CD4-positive, alpha-beta T cell treated with Interleukin-15 for 1 hour (primary cell): Measurements from ENCODE around the gene DDX23.

Experiments used
- DNase-seq: peaks from one replicate; pipeline ENCODE4 v3.0.0-alpha.2; 2020

Gene DDX23

DNA sequence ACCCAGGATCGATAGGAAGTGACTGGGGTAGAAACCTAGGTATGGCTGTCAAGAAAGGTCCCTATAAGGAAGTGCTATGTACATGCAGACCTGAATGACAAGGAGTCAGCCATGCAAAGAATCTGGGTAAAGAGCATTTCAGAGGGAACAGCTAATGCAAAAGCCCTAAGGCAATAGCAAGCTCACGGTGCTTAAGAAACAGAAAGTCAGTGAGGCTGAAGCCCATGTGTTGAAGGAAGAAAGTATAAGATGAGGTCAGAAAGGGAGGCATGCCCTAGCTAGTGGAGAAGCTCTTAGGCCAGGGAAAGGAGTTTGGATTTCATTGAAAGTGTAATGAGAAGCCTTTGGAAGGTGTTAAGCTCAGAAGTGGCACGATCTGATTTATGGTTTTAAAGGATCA is 57.1 kb downstream of the DDX23 start:
- no peak for DNase-seq

GRCh38 chr12:48793696-48794095 is 58.3 kb downstream of the DDX23 start:
- no peak for DNase-seq

DNA sequence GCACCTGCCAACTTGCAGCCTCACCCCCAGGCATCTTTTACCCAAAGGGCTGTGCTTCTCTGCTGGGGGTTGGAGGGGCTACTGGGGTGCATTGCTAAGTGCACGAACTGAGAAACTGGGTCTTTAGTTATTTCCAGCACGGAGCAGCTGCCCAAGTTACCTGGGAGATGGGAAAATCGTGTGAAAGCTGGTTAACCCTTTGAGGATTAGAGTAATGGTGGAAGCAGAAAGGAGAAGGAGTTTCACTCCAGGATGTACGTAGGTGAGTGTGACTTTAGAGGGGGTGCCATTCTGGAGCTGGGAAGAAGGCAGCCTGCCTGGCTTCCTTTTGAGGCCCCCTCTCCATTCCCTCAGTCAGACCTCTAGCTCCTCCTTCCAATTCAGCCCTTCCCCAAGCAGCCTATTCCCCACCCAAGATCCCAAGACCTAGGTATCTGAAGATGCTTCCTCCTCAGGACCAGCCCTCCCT is 62.1 kb downstream of the DDX23 start:
- DNase-seq: no peak

- DNase-seq: no peak
Observed at GRCh38 chr12:48788854-48789775, 62.8 kb downstream of the DDX23 start, which contains the start of gene ADCY6. Gene ADCY6, minus strand, starts transcription at chr12:48789089. Its CDS starts 5,655 bp downstream, at chr12:48783434.

DNA sequence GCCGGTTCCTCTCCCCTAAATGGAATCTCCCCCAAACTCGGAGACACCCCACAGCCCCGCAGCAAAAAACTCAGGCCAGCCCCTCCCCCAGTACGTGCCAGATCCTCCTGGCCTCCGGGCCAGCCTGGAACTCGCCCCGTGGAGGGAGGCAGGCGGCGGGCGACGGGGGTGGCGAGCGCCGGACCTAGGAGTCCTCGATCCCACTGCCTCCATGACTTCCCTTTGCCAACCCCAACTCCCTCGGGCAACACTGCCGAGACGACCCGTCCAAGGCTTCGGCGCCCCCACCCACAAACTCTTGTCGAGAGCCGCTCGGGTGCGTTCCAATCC is 63.5 kb downstream of the DDX23 start:
- no peak for DNase-seq

DNA sequence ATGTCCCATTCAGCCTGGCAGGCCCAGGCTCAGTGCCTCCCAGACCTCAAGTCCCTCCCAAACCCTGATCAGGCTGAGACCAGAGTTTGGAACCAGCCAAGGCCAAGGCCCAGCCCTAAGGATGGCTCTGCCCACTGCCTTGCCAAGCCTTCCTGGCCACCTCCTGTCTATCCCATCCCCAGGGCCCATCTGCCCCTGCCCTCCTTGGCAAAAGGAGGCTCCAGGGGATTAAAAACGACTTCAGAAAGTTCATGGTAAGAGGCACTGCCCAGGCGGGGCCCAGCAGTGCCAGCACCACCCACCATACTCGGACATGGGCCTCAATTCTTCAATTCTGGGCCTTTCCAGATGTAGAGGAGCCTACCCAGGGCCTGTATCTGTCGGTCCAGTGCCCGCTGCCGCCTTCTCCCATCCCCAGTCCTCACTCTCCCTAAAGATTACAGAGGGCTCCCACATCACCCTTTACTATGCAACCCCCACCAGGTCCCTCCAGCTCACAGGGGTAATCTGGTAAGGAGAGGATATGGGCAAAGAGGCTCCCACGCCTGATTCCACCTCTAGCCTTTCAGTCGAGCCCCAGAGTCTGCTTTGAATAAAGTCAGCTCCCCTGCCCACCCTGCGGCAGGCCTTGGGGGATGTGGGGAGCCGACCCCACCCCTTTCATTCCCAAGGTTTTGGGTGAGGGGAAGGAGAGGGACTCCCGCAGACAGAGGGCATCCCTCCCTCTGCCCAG is 64.0 kb downstream of the DDX23 start:
- DNase-seq: no peak

- no peak for DNase-seq
Observed at GRCh38 chr12:48786591-48787544, 65.1 kb downstream of the DDX23 start.

GRCh38 chr12:48783432-48783831 is 68.5 kb downstream of the DDX23 start:
- DNase-seq: no peak

GRCh38 chr12:48782457-48783395 is 69.2 kb downstream of the DDX23 start:
- DNase-seq: no peak

- no peak for DNase-seq
Observed at GRCh38 chr12:48781750-48782456, 70.1 kb downstream of the DDX23 start.

DNA sequence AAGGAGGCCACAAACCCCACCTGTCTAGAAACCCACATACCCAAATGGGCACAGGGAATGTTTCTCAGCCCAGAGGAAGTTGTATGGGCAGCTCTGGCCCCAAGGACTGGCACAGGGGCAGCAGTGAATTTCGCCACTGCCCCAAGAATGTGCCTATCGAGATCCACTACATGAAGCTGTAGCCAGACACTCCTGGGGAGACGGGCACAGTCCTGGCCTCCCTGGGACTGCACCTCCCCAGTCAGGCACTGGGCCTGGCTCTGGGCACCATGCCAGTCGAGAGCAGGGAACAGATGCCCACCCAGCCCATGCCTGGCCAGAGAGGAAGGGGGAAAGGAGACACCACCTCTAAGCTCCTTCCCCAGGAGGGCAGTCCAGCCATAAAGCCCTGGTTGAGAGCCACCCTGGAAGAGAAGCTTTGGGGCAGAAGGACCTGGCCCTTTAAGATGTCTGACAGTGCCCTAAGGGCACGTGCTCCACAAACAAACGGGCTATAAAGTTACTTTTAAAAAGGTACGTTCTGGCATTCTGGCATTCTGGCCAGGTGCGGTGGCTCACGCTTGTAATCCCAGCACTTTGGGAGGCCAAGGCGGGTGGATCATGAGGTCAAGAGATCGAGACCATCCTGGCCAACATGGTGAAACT is 71.5 kb downstream of the DDX23 start:
- DNase-seq: no peak

GRCh38 chr12:48779869-48780268 is 72.1 kb downstream of the DDX23 start:
- no peak for DNase-seq
